IgD-negative memory B cell (primary cell): ENCODE data around the gene SLC26A8. TPM values are rescaled to one million over a fixed set of nuclear protein-coding genes. Genes with fewer than 3 reads are reported as not detected.
"Not testable (repeated sequence)": the region's sequence is repeated elsewhere in the genome, so short reads cannot be mapped to it uniquely, and the experiment has no call there.

ENCODE experiments used
- H3K27ac Mint-ChIP-seq, 3 donors: one replicate each; pipeline ENCODE4 v1.8.0; 2020 to 2022; ENCODE audit warnings: mild to moderate bottlenecking in 3 of 3, mixed read lengths in 3 of 3, moderate library complexity in 1 of 3
- H3K27me3 Mint-ChIP-seq: one replicate; pipeline ENCODE4 v1.8.0; 2021; ENCODE audit warnings: mixed read lengths
- H3K36me3 Mint-ChIP-seq: one replicate; pipeline ENCODE4 v1.8.0; 2020; ENCODE audit warnings: mild to moderate bottlenecking, mixed read lengths
- H3K4me1 Mint-ChIP-seq, 3 donors: one replicate each; pipeline ENCODE4 v1.8.0; 2020 to 2022; ENCODE audit warnings: mixed read lengths in 3 of 3, mild to moderate bottlenecking in 1 of 3
- H3K4me3 Mint-ChIP-seq, 4 donors: one replicate each; pipeline ENCODE4 v1.8.0; 2020 to 2022; ENCODE audit warnings: mild to moderate bottlenecking in 4 of 4, mixed read lengths in 4 of 4, moderate library complexity in 3 of 4
- H3K9me3 Mint-ChIP-seq, 3 donors: one replicate each; pipeline ENCODE4 v1.8.0; 2020 to 2021; ENCODE audit warnings: mixed read lengths in 3 of 3, mild to moderate bottlenecking in 1 of 3
- polyA plus RNA-seq: library from polyadenylated mRNA; unstranded; fragments of 300-500 nt; fragmentation: Illumina TruSeq; gene quantifications from one replicate; pipeline ENCODE4 v1.2.3, GENCODE V29; 2021

The SLC26A8 gene
- polyA plus RNA-seq, 1 donor from 2014 or later: not detected

DNA sequence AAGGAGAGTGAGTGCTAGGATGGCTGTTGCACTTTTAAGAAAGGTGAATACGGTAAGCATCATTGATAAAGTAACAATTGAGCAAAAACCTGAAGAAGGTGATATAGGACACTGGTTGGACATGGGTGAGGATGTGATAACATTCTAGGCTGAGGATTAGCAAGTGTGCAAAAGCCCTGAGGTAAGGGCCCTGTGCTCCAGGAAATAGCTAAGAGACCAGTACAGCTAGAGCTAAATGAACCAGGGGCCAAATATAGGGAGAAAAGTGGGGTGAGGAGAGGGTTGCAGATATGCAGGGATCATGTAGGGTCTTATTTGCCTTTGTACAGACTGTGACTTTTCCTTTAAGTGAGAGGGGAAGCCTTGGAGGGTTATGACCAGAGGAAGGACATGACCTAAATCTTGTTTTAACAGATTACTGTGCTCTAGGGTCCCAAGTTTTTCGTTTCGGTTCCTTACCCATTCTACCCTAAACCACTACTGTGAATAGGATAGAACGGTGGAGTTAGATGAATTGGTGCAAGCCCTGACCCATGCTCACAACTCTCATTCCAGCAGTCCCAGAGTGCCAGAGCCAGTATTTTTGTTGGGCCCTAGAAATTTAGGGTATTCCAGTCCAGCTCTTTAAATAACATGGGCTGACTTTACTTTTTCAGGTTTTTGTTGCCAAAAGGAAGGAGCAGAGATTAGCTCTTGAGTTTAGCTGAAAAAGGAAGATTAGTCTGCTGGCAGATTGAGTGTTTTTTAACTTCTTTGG is 13.9 kb upstream of the SLC26A8 start:
- Mint-ChIP-seq H3K4me1 (peaks cover 43 to 64% (median 63%) of the 10 kb centered on the region in 3 donors), H3K4me3 (peak overlapping the region in 1 of 4 donors; percentile 58), H3K9me3 (no peaks in the 10 kb centered on the region), H3K27ac (peak overlapping the region in 1 of 3 donors; percentile 2), H3K36me3 (peaks cover 1% of the 10 kb centered on the region), H3K27me3 (no peaks in the 10 kb centered on the region)

GRCh38 chr6:36035225-36035624 is 10.8 kb upstream of the SLC26A8 start:
- Mint-ChIP-seq H3K36me3 (no peaks in the 10 kb centered on the region), H3K9me3 (no peaks in the 10 kb centered on the region), H3K4me1 (peaks cover 47 to 60% (median 53%) of the 10 kb centered on the region in 3 donors), H3K27ac (no peak overlapping the region), H3K27me3 (no peaks in the 10 kb centered on the region), H3K4me3 (peak overlapping the region in 1 of 4 donors; percentile 10)

GRCh38 chr6:36034441-36034840 is 10.0 kb upstream of the SLC26A8 start:
- H3K36me3 Mint-ChIP-seq: no peaks in the 10 kb centered on the region
- no peak overlapping the region for H3K27ac Mint-ChIP-seq
- H3K27me3 Mint-ChIP-seq: no peaks in the 10 kb centered on the region
- no peak overlapping the region for H3K4me3 Mint-ChIP-seq
- H3K4me1 Mint-ChIP-seq: peaks cover 52 to 62% (median 56%) of the 10 kb centered on the region in 3 donors
- no peaks in the 10 kb centered on the region for H3K9me3 Mint-ChIP-seq

DNA sequence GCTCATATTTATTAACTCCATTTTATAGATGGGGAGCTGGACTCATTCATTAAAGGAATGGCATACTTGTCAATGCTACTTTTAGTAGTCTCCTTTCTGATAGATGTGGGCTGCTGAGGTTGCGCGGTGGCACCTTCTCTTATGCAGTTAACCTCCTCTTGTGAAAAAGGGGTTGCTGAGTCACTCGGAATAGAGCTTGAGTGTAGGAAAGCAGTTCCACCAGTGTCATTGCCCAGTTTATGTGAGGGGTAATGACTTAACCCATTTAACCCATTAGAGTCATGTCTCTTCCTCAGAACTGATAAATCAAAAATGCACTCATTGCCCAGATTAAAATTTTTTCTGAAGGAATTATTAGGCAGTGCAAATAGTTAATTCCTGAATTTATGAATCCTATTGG is 9.5 kb upstream of the SLC26A8 start:
- Mint-ChIP-seq H3K4me1 (peaks cover 52 to 62% (median 56%) of the 10 kb centered on the region in 3 donors), H3K27me3 (no peaks in the 10 kb centered on the region), H3K36me3 (no peaks in the 10 kb centered on the region), H3K27ac (no peak overlapping the region), H3K4me3 (peak overlapping the region in 1 of 4 donors; percentile 78), H3K9me3 (no peaks in the 10 kb centered on the region)

GRCh38 chr6:36033144-36033543 is 8.7 kb upstream of the SLC26A8 start:
- peak overlapping the region in 1 of 3 donors; percentile 32 for H3K27ac Mint-ChIP-seq
- not testable (repeated sequence) for H3K9me3 Mint-ChIP-seq, H3K36me3 Mint-ChIP-seq, H3K27me3 Mint-ChIP-seq
- peaks cover 47 to 57% (median 51%) of the 10 kb centered on the region in 3 donors for H3K4me1 Mint-ChIP-seq
- peak overlapping the region in 2 of 4 donors; percentile 36 to 78 for H3K4me3 Mint-ChIP-seq

DNA sequence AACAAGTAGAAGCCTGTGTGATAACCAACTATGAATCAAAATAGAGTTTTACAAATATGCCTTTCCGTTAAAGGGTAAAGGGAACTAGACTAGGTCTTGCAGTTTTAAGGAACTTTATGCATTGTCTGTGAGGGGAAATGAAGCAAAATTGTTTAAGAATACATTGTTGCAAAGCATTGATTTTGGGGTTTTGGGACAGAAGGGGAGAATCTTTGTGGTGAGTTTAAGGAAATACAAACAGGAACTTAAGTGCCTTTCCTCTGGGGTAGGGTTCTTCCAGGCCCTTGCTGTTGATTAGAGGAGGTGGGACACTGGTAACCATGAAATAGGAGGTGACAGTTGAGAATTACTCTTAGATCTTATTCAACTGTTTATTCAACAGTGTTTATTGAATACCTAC is 7.8 kb upstream of the SLC26A8 start:
- H3K9me3 Mint-ChIP-seq: no peaks in the 10 kb centered on the region
- H3K4me1 Mint-ChIP-seq: peaks cover 44 to 54% (median 46%) of the 10 kb centered on the region in 3 donors
- no peaks in the 10 kb centered on the region for H3K36me3 Mint-ChIP-seq
- peak overlapping the region in 1 of 4 donors; percentile 24 for H3K4me3 Mint-ChIP-seq
- no peak overlapping the region for H3K27ac Mint-ChIP-seq
- peaks cover under 1% of the 10 kb centered on the region for H3K27me3 Mint-ChIP-seq

DNA sequence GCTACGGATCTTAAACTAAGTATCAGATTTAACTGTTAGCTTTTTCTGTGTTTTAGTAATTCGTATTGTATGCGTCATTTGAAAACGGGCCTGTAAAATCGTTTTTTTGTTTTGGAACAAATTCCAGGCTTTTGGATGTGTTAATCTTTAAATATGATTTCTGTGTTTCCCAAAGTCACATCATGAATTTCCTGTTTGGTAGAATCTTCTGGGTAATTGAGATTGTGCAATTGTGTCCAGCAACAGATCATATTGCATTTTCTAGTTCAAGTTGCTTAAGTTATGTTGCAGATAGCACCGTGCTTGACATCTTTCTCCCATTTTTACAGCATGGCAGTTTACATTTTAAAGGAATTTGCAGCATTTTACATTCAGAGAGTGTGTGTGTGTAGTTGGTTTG is 5.0 kb upstream of the SLC26A8 start:
- H3K9me3 Mint-ChIP-seq: no peaks in the 10 kb centered on the region
- no peak overlapping the region for H3K27ac Mint-ChIP-seq
- no peaks in the 10 kb centered on the region for H3K36me3 Mint-ChIP-seq
- peaks cover 35 to 45% (median 40%) of the 10 kb centered on the region in 3 donors for H3K4me1 Mint-ChIP-seq
- H3K27me3 Mint-ChIP-seq: peaks cover 11% of the 10 kb centered on the region
- H3K4me3 Mint-ChIP-seq: peak overlapping the region; percentile 80 to 98 (median 92)

DNA sequence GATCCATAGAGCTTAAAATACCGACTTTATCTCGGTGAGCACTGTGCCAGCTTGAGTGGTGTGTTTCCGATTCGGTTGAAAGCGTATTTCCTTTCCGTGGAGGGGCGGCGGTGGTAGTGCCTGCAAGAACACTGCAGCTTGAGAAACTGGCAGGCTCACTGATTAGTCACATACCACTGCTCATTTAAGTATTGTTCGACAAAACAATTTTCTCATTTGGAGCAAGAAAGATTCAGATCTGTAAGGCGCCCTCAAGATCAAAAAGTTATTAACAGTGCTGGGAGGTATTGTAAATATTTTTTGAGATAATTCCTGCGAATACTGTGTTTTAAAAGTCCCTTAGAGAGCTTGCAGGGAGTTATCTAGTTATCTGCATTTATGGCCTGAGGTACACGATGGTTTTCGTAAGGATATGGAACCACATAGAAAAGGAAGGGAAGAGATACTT is 4.5 kb upstream of the SLC26A8 start:
- H3K36me3 Mint-ChIP-seq: no peaks in the 10 kb centered on the region
- peaks cover 13% of the 10 kb centered on the region for H3K27me3 Mint-ChIP-seq
- H3K4me1 Mint-ChIP-seq: peaks cover 34 to 40% (median 35%) of the 10 kb centered on the region in 3 donors
- no peaks in the 10 kb centered on the region for H3K9me3 Mint-ChIP-seq
- peak overlapping the region; percentile 5 to 59 (median 41) for H3K27ac Mint-ChIP-seq
- peak overlapping the region; percentile 80 to 98 (median 92) for H3K4me3 Mint-ChIP-seq

- peak overlapping the region; percentile 5 to 63 (median 41) for H3K27ac Mint-ChIP-seq
- H3K9me3 Mint-ChIP-seq: no peaks in the 10 kb centered on the region
- peaks cover 18% of the 10 kb centered on the region for H3K27me3 Mint-ChIP-seq
- H3K4me1 Mint-ChIP-seq: peaks cover 29 to 36% (median 29%) of the 10 kb centered on the region in 3 donors
- no peaks in the 10 kb centered on the region for H3K36me3 Mint-ChIP-seq
- H3K4me3 Mint-ChIP-seq: peak overlapping the region; percentile 80 to 98 (median 92)
Measured at GRCh38 chr6:36028088-36028876, 3.8 kb upstream of the SLC26A8 start.

DNA sequence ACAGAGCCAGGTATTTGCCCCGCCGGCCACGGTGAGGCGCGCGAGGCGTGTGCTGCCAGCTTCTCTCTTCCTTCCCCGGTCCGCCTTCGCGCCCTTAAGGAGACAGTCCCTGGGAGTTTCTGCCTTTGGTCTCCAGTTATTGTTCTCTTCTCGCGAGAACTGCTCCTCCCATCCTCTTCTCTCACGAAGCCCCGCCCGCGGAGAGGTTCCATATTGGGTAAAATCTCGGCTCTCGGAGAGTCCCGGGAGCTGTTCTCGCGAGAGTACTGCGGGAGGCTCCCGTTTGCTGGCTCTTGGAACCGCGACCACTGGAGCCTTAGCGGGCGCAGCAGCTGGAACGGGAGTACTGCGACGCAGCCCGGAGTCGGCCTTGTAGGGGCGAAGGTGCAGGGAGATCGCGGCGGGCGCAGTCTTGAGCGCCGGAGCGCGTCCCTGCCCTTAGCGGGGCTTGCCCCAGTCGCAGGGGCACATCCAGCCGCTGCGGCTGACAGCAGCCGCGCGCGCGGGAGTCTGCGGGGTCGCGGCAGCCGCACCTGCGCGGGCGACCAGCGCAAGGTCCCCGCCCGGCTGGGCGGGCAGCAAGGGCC is 3.2 kb upstream of the SLC26A8 start, which contains the start of gene MAPK14:
Gene MAPK14 (plus strand): TSS at position 308 of the 587 bp plus-strand sequence. CDS start 350 bp downstream, outside the sequence.
- no peaks in the 10 kb centered on the region for H3K9me3 Mint-ChIP-seq
- peaks cover 18% of the 10 kb centered on the region for H3K27me3 Mint-ChIP-seq
- H3K27ac Mint-ChIP-seq: peak within 1 kb of the TSS; percentile 41 to 96 (median 88)
- H3K36me3 Mint-ChIP-seq: peaks cover 2% of the 10 kb centered on the region
- peaks cover 25 to 32% (median 27%) of the 10 kb centered on the region in 3 donors for H3K4me1 Mint-ChIP-seq
- peak within 1 kb of the TSS; percentile 80 to 98 (median 92) for H3K4me3 Mint-ChIP-seq

DNA sequence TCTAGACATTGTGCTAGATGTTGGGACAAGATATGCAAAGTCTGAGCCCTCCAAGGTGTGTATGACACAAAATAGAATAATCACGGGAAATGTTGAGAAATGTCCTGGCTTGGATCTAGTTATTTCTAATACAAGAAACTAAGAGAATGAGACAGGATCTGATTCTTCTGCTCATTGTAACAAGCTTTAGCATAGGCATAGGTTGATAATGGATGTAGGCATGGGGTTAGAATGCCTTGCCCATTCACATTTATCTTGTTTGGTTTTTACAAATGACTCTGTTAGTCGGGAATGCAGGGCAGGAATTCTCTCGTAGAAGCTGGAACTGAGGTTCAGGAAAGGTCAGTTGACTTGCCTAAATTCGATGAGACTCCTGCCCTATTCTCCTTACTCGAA is 1.5 kb upstream of the SLC26A8 start:
- Mint-ChIP-seq H3K27ac (no peak overlapping the region), H3K4me1 (peaks cover 16 to 20% (median 20%) of the 10 kb centered on the region in 3 donors), H3K9me3 (no peaks in the 10 kb centered on the region), H3K27me3 (peaks cover 18% of the 10 kb centered on the region), H3K4me3 (peak overlapping the region in 1 of 4 donors; percentile 47), H3K36me3 (peaks cover 2% of the 10 kb centered on the region)

- Mint-ChIP-seq H3K4me3 (peak overlapping the region in 1 of 4 donors; percentile 47), H3K4me1 (peaks cover 14 to 20% (median 18%) of the 10 kb centered on the region in 3 donors), H3K9me3 (no peaks in the 10 kb centered on the region), H3K27me3 (peaks cover 18% of the 10 kb centered on the region), H3K27ac (peak overlapping the region in 1 of 3 donors; percentile 6), H3K36me3 (peaks cover 2% of the 10 kb centered on the region)
Measured at GRCh38 chr6:36025260-36025931, 955 bp upstream of the SLC26A8 start.

DNA sequence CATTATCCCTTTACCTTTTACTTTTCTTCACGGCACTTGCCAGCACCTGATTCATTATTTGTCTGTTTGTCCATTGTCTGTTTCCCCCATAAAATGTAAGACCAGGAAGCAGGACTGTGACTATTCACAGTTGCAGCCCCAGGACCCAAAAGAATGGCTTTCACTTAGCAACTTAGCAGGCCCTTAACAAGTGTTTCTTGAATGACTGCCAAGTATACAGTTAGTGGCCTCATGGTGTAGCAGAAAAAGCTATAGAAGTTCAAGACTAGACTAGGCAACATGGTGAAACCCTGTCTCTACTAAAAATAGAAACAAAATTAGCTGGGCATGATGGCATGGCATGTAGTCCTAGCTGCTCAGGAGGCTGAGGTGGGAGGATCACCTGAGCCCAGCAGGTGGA is 4.3 kb downstream of the SLC26A8 start:
- H3K9me3 Mint-ChIP-seq: peaks cover 0 to 2% (median 0%) of the 10 kb centered on the region in 3 donors
- no peak overlapping the region for H3K4me3 Mint-ChIP-seq
- peaks cover 2% of the 10 kb centered on the region for H3K36me3 Mint-ChIP-seq
- no peak overlapping the region for H3K27ac Mint-ChIP-seq
- peaks cover 12% of the 10 kb centered on the region for H3K27me3 Mint-ChIP-seq
- peaks cover 0 to 2% (median 0%) of the 10 kb centered on the region in 3 donors for H3K4me1 Mint-ChIP-seq

DNA sequence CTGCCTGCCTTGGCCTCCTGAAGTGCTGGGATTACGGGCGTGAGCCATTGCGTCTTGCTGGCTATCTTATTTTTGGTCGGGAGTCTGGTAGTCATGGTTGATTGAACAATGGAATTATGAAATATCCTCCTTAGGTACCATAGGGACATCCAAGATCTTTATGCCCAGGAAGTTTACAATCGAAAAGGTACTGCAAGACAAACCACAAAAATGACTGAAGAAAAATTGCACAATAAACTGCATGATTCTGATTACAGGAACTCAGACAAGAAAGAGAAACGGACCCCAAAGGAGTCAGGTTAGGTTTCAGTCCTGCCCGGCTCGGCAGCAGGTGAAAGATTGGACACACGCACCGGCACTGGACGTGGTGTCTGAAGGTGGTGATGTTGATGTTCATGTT is 5.3 kb downstream of the SLC26A8 start:
- Mint-ChIP-seq H3K36me3 (peaks cover 2% of the 10 kb centered on the region), H3K4me3 (no peak overlapping the region), H3K27ac (peak overlapping the region in 1 of 3 donors; percentile 80), H3K27me3 (peaks cover 9% of the 10 kb centered on the region), H3K4me1 (peaks cover 0 to 2% (median 0%) of the 10 kb centered on the region in 3 donors), H3K9me3 (peaks cover 0 to 3% (median 0%) of the 10 kb centered on the region in 3 donors)
